ENCODE data around the gene PNMT. TPM values are rescaled to one million over a fixed set of nuclear protein-coding genes. Genes with fewer than 3 reads are reported as not detected.

The PNMT gene
- total RNA-seq, 1 experiment from 2014 or later: 1.4 TPM

DNA sequence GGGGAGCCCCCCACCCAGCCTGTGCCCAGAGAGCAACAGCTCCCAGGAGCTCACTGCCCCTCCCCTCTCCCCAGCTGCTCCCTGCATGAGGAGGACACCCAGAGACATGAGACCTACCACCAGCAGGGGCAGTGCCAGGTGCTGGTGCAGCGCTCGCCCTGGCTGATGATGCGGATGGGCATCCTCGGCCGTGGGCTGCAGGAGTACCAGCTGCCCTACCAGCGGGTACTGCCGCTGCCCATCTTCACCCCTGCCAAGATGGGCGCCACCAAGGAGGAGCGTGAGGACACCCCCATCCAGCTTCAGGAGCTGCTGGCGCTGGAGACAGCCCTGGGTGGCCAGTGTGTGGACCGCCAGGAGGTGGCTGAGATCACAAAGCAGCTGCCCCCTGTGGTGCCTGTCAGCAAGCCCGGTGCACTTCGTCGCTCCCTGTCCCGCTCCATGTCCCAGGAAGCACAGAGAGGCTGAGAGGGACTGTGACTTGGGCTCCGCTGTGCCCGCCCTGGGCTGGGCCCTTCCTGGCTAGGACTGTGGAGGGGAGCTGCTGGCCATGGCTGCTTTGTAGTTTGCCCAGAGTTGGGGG lies 2.5 kb upstream of the PNMT start:
- Histone ChIP-seq H3K4me3 (ENCODE audit: low read length) (no peak overlapping the region), H3K36me3 (ENCODE audit: low read depth, low read length) (no peaks in the 10 kb centered on the region), H3K27ac (ENCODE audit: low read length) (no peak overlapping the region), H3K79me2 (ENCODE audit: low read length) (no peaks in the 10 kb centered on the region), H3F3A (ENCODE audit: low read length, unreplicated experiment) (no peaks in the 10 kb centered on the region), H3K4me2 (ENCODE audit: low read length) (no peak overlapping the region), H3K4me1 (ENCODE audit: insufficient read depth, low read length) (peaks cover 4% of the 10 kb centered on the region; the same call in 1 of the 2 replicates), H3K27me3 (ENCODE audit: low read length) (no peaks in the 10 kb centered on the region), H3K9me2 (replicated peaks; ENCODE audit: low read length) (no peaks in the 10 kb centered on the region), H2AFZ (ENCODE audit: low read length) (no peak overlapping the region), H4K20me1 (ENCODE audit: low read length) (no peaks in the 10 kb centered on the region), H3K9ac (ENCODE audit: low read length) (no peak overlapping the region), H3K9me3 (ENCODE audit: low read length) (no peaks in the 10 kb centered on the region)
- BruUV-seq (replicated peaks): no TSS peak
- peak; percentile 82 for ATAC-seq
- TF ChIP-seq EZH2phosphoT487 (IDR thresholded peaks at IDR 0.05; ENCODE audit: borderline replicate concordance, low read length): no peak
- TF ChIP-seq, protein P1, sequence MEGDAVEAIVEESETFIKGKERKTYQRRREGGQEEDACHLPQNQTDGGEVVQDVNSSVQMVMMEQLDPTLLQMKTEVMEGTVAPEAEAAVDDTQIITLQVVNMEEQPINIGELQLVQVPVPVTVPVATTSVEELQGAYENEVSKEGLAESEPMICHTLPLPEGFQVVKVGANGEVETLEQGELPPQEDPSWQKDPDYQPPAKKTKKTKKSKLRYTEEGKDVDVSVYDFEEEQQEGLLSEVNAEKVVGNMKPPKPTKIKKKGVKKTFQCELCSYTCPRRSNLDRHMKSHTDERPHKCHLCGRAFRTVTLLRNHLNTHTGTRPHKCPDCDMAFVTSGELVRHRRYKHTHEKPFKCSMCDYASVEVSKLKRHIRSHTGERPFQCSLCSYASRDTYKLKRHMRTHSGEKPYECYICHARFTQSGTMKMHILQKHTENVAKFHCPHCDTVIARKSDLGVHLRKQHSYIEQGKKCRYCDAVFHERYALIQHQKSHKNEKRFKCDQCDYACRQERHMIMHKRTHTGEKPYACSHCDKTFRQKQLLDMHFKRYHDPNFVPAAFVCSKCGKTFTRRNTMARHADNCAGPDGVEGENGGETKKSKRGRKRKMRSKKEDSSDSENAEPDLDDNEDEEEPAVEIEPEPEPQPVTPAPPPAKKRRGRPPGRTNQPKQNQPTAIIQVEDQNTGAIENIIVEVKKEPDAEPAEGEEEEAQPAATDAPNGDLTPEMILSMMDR (conservative IDR thresholded peaks at IDR 0.05; ENCODE audit: low read depth, low read length): peak; percentile 52; the same call in 1 of the 2 replicates
- intact Hi-C loops (cut with micrococcal nuclease): no loop called here
- peak; percentile 50 for DNase-seq
- CTCF ChIA-PET: interaction anchor here (0.6 to 1.1 kb wide), 3 partner anchors 10 to 34 kb away, joined by 3 read pairs; partner anchors contain the start of gene ERBB2
- POLR2A ChIA-PET (ENCODE audit: unreplicated experiment): interaction anchor here (0.6 kb wide), 1 partner anchor 683 kb away, joined by 4 read pairs; no protein-coding TSS in a partner anchor

DNA sequence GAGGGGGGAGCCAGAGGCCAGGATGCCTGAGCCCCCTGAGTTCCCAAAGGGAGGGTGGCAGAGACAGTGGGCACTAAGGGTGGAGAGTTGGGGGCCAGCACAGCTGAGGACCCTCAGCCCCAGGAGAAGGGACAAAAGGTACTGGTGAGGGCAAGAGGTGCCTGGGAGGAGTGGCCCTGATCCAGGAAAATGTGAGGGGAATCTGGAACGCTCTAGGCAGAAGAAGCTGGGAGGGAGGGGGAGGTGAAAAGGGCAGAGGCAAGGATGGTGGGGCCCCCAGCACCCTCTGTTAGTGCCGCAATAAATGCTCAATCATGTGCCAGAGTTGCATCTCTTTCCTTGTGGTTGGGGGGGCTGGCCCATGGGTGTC lies 2.0 kb upstream of the PNMT start:
- no TSS peak for BruUV-seq (replicated peaks)
- no peaks in the 10 kb centered on the region for H3K27me3 ChIP-seq (ENCODE audit: low read length)

More for the DNA sequence above, 2.0 kb upstream of the PNMT start:
- ChIA-PET CTCF (interaction anchor here (1.1 to 1.5 kb wide), 2 partner anchors 34 to 45 kb away, joined by 3 to 4 read pairs; partner anchors contain the start of gene ERBB2), POLR2A (ENCODE audit: unreplicated experiment) (no interaction called here)
- Histone ChIP-seq H3K79me2 (ENCODE audit: low read length) (no peaks in the 10 kb centered on the region), H2AFZ (ENCODE audit: low read length) (no peak overlapping the region), H4K20me1 (ENCODE audit: low read length) (no peaks in the 10 kb centered on the region), H3K27ac (ENCODE audit: low read length) (no peak overlapping the region), H3K9ac (ENCODE audit: low read length) (no peak overlapping the region), H3K4me3 (ENCODE audit: low read length) (no peak overlapping the region), H3K4me1 (ENCODE audit: insufficient read depth, low read length) (peaks cover 4% of the 10 kb centered on the region; the same call in 1 of the 2 replicates), H3K36me3 (ENCODE audit: low read depth, low read length) (no peaks in the 10 kb centered on the region), H3K9me2 (replicated peaks; ENCODE audit: low read length) (no peaks in the 10 kb centered on the region), H3K4me2 (ENCODE audit: low read length) (no peak overlapping the region), H3F3A (ENCODE audit: low read length, unreplicated experiment) (no peaks in the 10 kb centered on the region), H3K9me3 (ENCODE audit: low read length) (no peaks in the 10 kb centered on the region)
- intact Hi-C loops (cut with micrococcal nuclease): no loop called here
- no peak for DNase-seq
- TF ChIP-seq, protein P1 (conservative IDR thresholded peaks at IDR 0.05; ENCODE audit: low read depth, low read length): no peak
- TF ChIP-seq EZH2phosphoT487 (IDR thresholded peaks at IDR 0.05; ENCODE audit: borderline replicate concordance, low read length): no peak
- no peak for TF ChIP-seq EZH2 (IDR thresholded peaks at IDR 0.05; ENCODE audit: low read length, unreplicated experiment)
- ATAC-seq: no peak
